PC-3 (cell line): ENCODE measurements around the gene LGI4.

ENCODE experiments used
- CTCF ChIP-seq: fragments of 300-600 bp; sonication (generic); conservative IDR thresholded peaks from 2 replicates; pipeline ENCODE4 v1.5.1; 2017; ENCODE audit warnings: antibody characterized with exemption, low read depth, mild to moderate bottlenecking, low read length
- EZH2phosphoT487 ChIP-seq: fragments of 300-600 bp; sonication (generic); IDR thresholded peaks from 2 replicates; pipeline ENCODE4 v1.6.1; 2018; ENCODE audit warnings: mild to moderate bottlenecking, antibody characterized with exemption, low read length, borderline replicate concordance

GRCh38 chr19:35184267-35184666, 49.4 kb upstream of the LGI4 start:
- TF ChIP-seq CTCF (no peak), EZH2phosphoT487 (no peak)
